ENCODE measurements around the gene C10orf62. TPM values are rescaled to one million over a fixed set of nuclear protein-coding genes. Genes with fewer than 3 reads are reported as not detected.

Gene C10orf62
- total and polyA plus RNA-seq, 2 of the 8 experiments (the other 6 are each of a cell fraction or from before 2014, with no cell fraction given): 0.05 TPM; not detected in 1

- H3K14ac ChIP-seq (ENCODE audit: insufficient read length): no peak overlapping the region
- peak overlapping the region; percentile 24; the same call in 1 of the 2 replicates for H2BK5ac ChIP-seq (ENCODE audit: low read depth, low read length)
- H2AK5ac ChIP-seq (ENCODE audit: low read depth, low read length): no peak overlapping the region
- CTCF ChIA-PET (ENCODE audit: partially characterized antibody): interaction anchor here (1.3 to 4.3 kb wide), 6 partner anchors 11 to 135 kb away, joined by 4 to 24 read pairs (median 4); partner anchors contain the start of genes ANKRD2 and HOGA1
- no peak overlapping the region for H4K5ac ChIP-seq (ENCODE audit: insufficient read length, low read depth, low read length)
- H4K8ac ChIP-seq (ENCODE audit: extremely low read depth, insufficient read depth, low read length): peak overlapping the region; percentile 45; the same call in 1 of the 2 replicates
- H3K79me1 ChIP-seq (ENCODE audit: low read depth, low read length): no peaks in the 10 kb centered on the region
- no peak overlapping the region for H3K4ac ChIP-seq (replicated peaks; ENCODE audit: insufficient read length, low read depth, low read length)
- WGBS, 2 experiments (ENCODE audit: extremely low coverage in 1 of 2, insufficient coverage in 1 of 2, insufficient read length in 1 of 2, insufficient replicate concordance in 2 of 2, low coverage in 1 of 2, low lambda C conversion rate in 2 of 2, missing lambda C conversion rate in 1 of 2): 91% methylated on average over 6 of the region's 6 CpGs; no CpG with 5 or more reads in 1 of the 2 experiments
- H3K9me3 ChIP-seq (ENCODE audit: insufficient read depth in 2 of 2, low read depth in 1 of 2, low read length in 1 of 2): no peaks in the 10 kb centered on the region
- H3K4me2 ChIP-seq (ENCODE audit: insufficient read depth in 1 of 2, low read depth in 2 of 2, low read length in 2 of 2): no peak overlapping the region
- POLR2A ChIA-PET (ENCODE audit: partially characterized antibody): no interaction called here
- no peaks in the 10 kb centered on the region for H3K36me3 ChIP-seq (ENCODE audit: control insufficient read depth in 2 of 4, insufficient read depth in 4 of 4, low read length in 3 of 4)
- H2AFZ ChIP-seq (ENCODE audit: low read length): no peak overlapping the region
- H3K79me2 ChIP-seq (ENCODE audit: control insufficient read depth in 1 of 2, insufficient read depth in 2 of 2, low read length in 2 of 2): no peaks in the 10 kb centered on the region
- no peak overlapping the region for H3K18ac ChIP-seq (ENCODE audit: extremely low read depth, low read length)
- no peak overlapping the region for H4K91ac ChIP-seq (replicated peaks; ENCODE audit: insufficient read length, low read length)
- no peak overlapping the region for H3K56ac ChIP-seq (replicated peaks; ENCODE audit: insufficient read length, low read depth, low read length)
- no peak for TF ChIP-seq CTCF (IDR thresholded peaks at IDR 0.05; ENCODE audit: control extremely low read depth in 1 of 3, insufficient read depth in 1 of 3, low read depth in 1 of 3, low read length in 3 of 3)
- TF ChIP-seq KDM5A (IDR thresholded peaks at IDR 0.05; ENCODE audit: low read length): no peak
- TF ChIP-seq GABPA (IDR thresholded peaks at IDR 0.05; ENCODE audit: borderline replicate concordance, insufficient read depth, low read length): no peak
- H3K27me3 ChIP-seq (replicated peaks in 1 of 4; ENCODE audit: control insufficient read depth in 3 of 4, extremely low read depth in 1 of 4, insufficient read depth in 3 of 4, low read length in 3 of 4): no peaks in the 10 kb centered on the region
- no peak overlapping the region for H2BK20ac ChIP-seq (ENCODE audit: low read length)
- H3K9ac ChIP-seq (replicated peaks in 1 of 4; ENCODE audit: extremely low read depth in 1 of 4, low read depth in 3 of 4, low read length in 3 of 4): no peak overlapping the region
- no peaks in the 10 kb centered on the region for H4K20me1 ChIP-seq (replicated peaks in 1 of 2; ENCODE audit: control insufficient read depth in 1 of 2, insufficient read depth in 2 of 2, low read length in 2 of 2)
- H3K4me3 ChIP-seq (ENCODE audit: extremely low read depth in 1 of 4, insufficient read depth in 2 of 4, low read depth in 3 of 4, low read length in 4 of 4): no peak overlapping the region
- no peaks in the 10 kb centered on the region for H3K23me2 ChIP-seq (ENCODE audit: low read depth, low read length)
- H2BK12ac ChIP-seq (ENCODE audit: low read depth, low read length): 0 out of 2 replicates have a peak overlapping the region, but pooled peaks have one; percentile 39
- no peak overlapping the region for H2BK120ac ChIP-seq (replicated peaks; ENCODE audit: low read depth, low read length)
- H3K23ac ChIP-seq (ENCODE audit: insufficient read length): no peak overlapping the region
- no peak overlapping the region for H3K27ac ChIP-seq (ENCODE audit: low read depth, low read length)
- DNase-seq (ENCODE audit: low read depth in 1 of 2, low spot score in 2 of 2) (no peak), FAIRE-seq (no peak)
- H2BK15ac ChIP-seq (ENCODE audit: low read length): no peak overlapping the region
- peaks cover 0 to 2% (median under 1%) of the 10 kb centered on the region in 4 experiments; a peak in 1 of 7 replicates for H3K4me1 ChIP-seq (replicated peaks in 1 of 4; ENCODE audit: control insufficient read depth in 3 of 4, insufficient read depth in 4 of 4, low read length in 3 of 4)
These were observed 9.7 kb downstream of the C10orf62 start for GRCh38 chr10:97599272-97599619.
